HG03432 (cell line): Measurements from ENCODE around the gene FKBP1A.

Source experiments
- ATAC-seq: cut with Tn5 transposase; IDR thresholded peaks from one replicate; pipeline ENCODE4 v1.9.1; 2021; ENCODE audit warnings: mild to moderate bottlenecking, moderate library complexity; ENCODE audit not compliant: unreplicated experiment

The FKBP1A gene

GRCh38 chr20:1392693-1393506 is at the start of gene FKBP1A:
Gene FKBP1A (minus strand): TSS chr20:1393054. CDS start chr20:1392998, 56 bp downstream.
- peak; percentile 90 for ATAC-seq

DNA sequence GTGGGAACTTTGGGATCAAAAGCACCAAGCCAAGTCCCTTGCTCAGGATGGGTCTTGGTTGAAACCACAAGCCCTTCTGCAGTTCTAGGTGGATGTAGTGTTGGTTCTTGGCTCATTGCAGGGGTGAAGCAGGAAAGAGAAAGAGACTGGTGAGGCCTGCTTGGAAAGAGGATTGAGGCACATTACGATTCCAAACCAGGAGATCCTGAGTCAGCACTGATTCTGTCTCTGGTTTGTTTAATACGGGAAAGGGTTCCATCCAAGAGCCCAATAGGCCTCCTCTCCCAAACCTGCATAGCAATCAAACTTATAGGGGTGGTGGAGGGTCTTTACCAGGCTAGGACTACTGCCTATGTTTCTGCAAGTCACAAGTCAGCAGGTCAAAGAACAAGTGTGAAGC is 49.5 kb upstream of the FKBP1A start:
- ATAC-seq: no peak

DNA sequence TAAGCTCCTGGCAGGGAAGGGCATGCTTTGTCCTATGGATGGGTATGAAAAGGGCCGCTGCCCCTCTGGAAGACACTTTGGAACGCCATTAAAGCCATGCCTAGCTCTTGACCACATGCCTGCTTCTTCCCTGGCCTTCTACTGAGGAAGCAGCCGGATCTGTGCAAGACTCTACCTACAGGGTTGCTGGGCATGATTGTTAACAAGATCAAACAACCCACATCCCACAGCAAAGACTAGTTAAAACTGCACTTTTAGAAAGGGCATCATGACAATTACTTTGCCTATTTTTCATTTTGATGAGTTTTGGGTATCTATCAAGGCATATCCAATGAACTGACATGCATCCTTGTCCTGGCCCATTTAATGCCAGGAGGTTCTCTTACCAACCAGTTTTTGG is 48.3 kb upstream of the FKBP1A start:
- ATAC-seq: no peak

GRCh38 chr20:1440024-1440423 is 47.2 kb upstream of the FKBP1A start:
- ATAC-seq: no peak

DNA sequence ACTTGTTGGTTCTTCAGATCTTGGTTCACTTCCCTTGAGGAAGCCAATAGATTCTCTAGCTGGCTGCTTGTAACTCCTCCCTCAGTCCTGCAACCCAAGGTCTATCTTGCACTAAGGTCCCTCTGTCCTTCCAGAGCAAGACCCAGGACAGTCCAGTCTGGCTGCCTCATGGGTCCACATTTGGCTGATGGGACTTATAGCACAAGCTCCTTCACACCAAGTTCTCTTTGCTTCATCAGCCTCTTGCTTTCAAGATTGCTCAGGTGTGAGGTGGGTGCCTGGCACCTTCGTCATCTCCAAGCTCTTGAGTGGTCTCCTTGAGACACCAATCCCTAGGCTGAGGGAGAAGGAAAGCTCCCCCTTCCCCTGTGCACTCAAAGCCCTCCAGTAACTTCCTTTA is 45.5 kb upstream of the FKBP1A start:
- ATAC-seq: no peak

GRCh38 chr20:1437235-1437904 is 44.5 kb upstream of the FKBP1A start:
- peak; percentile 48 for ATAC-seq

GRCh38 chr20:1436263-1436662 is 43.4 kb upstream of the FKBP1A start:
- ATAC-seq: no peak

DNA sequence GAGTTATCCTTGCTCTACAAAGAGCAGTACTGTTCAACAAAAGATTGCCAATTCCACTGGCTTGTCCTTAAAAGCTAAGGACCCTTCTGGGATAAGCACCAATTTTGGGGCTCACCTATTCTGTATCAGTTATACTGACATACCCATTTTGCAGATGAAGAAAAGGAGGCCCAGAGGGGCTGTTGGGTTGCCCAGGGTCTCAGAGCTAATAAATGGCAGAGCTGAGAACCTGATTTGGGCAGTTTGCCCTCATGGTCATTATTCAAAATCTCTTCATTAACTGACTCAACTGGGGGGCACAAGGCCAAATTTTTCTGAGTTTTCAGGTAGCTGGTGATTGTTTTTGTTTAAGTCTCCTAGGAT is 42.5 kb upstream of the FKBP1A start:
- no peak for ATAC-seq

DNA sequence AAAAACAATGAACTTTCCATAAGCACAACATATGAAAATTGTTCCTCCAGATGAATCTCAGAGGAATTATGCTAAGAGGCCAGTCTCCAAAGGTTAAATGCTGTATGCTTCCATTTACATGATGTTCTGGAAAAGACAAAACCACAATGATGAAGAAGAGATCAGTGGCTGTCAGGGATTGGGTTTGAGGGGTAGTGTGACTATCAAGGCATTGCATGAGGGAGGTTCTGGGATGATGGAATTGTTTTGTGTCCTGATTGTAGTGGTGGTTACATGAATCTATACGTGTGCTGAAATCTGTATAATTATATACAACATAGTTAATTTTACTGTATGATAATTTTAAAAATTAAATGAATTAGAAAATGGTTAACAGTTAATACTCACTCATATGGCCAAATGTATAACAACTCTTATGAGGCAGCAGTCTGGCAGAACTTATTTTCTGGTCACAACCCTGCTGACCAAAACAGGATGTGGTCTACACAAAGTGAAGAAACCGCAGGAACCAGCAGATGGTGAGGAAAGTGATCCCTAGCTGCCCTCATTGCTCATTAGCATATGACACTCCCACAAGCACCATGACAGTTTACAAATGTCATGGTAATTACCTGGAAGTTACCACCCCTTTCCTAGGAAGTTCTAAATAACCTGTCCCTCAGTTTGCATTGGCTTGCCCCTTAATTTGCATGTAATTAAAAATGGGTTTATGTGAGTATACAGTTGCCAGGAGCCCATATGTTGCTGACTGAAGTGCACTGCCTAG is 41.9 kb upstream of the FKBP1A start:
- peak; percentile 93 for ATAC-seq

GRCh38 chr20:1431158-1431557 is 38.3 kb upstream of the FKBP1A start:
- no peak for ATAC-seq

DNA sequence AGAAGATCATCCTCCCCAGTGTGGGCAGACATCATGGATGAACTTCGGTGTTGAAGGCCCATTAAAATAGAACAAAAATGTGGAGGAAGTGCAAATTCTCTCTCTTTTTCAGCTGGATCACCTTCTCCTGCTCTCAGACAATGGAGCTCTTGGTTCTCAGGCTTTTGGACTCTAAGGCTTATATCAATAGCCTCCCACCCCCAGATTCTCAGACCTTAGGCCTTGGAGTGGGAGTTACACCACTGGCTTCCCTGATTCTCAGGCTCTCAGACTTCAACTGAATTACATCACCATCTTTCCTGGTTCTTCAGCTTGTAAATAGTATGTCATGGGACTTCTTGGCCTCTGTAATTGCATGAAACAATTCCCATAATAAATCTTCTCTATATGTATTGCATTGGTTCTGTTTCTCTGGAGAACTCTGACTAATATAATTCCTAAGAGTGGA is 37.2 kb upstream of the FKBP1A start:
- ATAC-seq: no peak

DNA sequence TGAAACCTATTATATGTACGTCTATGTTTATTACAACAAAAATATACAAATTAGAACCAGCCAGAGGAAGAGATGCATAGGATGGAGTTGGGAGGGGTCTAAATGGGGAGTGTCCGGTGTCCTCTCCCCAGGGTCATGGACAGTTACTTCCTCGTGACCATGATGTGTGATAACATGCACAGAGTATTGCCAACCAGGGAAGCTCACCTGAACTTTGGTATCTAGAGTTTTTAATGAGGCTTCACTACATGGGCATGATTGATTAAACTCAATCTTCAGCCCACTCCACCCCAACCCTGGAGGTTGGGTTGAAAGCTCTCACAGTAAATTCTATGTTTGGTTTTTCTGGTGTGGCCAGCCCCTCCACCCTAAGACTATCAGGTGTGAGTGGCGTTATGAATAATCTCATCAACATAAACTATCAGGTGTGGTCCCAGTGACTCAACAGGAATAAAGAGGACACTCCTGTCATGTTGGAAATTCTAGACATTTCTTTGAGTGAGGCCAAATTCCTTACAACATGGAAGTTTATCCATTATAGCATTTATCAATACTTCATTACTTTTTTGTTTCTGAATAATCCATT is 36.4 kb upstream of the FKBP1A start:
- ATAC-seq: no peak

DNA sequence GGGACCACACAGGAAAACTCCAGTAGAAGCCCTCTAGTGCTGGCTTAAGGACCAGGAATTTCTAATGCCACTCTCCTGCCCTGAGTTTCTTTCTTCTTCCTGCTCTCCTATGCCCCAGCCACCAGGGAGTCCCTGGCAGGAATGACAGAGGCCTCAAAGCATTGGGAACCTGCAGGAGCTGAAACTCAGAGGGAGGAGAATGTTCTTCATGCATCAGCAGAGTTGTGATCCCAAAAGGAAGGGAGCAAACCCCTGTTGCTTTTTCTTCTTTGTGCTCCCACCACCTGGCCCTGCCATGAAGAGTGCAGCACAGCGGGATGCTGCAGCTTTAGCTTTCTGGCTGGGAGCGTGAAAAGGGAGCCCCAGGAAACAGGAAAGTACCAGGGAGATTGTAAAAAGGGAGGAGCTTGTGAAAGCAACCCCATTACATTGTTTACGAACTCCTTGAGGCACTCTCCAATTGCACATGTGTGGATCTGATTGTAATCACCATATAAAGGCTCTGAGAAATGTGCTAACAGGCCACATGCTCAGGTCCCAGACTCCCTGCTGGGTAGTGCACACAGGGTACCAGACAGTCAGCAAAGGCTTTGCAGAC is 34.7 kb upstream of the FKBP1A start:
- ATAC-seq: no peak

DNA sequence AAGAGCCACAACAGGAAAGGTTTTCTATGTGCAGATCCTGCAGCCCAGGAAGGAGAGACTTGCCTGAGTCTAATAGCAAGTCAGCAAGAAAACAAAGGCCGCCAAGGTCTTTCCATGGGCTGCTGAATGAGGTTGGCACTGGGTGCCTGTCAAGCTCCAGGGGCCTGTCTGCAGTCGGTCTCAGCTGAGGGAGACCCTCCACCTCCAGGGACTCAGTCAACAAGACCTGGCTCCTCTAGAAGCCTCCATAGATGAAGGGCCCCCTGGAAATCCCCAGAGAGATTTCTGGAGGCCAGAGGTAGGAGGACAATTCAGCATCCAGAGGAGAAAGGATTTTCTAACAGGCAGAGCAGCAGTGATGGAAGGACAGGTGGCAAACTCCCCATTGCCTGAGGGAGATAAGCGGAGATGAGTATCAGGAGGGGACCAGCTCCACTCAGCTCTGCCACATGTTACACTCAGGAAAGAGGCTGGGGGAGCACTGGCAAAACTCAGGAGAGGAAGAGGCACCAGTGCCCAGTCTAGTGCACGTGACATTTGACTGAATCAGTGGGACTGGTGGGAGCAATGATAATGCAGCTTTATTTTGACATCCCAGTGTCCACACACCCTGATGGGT is 33.5 kb upstream of the FKBP1A start:
- no peak for ATAC-seq

DNA sequence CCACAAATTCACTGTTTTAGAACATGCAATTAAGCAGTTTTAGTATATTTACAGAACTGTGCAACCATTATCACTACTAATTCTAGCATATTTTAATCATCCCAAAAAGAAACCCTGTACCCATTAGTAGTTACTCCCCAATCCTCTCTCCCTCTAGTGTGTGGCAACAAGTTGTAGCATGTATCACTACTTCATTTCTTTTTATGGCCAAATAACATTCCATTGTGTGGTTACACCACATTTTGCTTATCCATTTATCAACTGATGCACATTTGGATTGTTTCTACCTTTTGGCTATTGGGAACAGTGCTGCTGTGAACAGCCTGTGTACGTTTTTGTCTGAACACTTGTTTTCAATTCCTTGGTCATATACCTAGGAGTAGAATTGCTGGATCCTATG is 31.5 kb upstream of the FKBP1A start:
- no peak for ATAC-seq

DNA sequence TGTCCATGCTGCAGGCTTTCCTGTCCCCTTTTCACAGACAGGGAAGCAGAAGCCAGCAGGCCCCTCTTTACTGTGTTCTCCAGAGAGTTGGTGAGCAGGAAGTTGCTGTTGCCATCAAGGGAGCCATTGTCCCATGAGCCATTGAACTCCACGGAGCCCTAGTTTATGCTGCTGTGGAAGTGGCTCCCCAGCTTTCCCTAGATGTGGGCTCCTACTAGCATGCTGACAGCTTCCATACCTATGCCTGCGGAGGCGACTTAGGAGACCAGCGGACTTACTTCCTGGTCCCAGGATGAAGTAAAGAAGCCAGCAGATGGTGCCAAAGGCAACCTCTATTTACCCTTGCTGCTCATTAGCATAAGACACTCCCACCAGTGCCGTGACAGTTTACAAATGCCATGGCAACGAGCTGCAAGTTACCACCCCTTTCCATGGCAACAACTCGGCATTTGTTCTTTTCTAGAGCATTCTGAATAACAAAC is 30.8 kb upstream of the FKBP1A start:
- ATAC-seq: no peak

DNA sequence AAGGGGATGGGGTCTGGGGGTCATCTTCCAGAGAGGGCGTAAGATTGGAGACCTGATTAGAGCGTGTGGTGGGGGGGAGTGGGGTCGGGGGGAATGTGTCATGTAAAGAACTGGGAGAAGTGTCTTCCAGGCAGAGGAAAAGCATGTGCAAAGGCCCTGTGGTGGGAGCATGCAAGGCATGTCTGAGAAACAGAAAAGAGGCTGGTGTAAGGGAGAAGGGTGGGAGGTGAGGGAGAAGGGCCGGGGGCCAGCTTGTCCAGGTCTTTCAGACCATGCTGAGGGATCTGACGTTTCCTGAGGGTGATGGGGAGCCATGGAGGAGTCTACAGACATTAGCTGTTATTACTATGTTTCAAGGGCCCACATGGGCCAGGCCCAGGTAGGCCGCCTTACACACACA is 30.4 kb upstream of the FKBP1A start:
- ATAC-seq: no peak

GRCh38 chr20:1422753-1423152 is 29.9 kb upstream of the FKBP1A start:
- no peak for ATAC-seq

DNA sequence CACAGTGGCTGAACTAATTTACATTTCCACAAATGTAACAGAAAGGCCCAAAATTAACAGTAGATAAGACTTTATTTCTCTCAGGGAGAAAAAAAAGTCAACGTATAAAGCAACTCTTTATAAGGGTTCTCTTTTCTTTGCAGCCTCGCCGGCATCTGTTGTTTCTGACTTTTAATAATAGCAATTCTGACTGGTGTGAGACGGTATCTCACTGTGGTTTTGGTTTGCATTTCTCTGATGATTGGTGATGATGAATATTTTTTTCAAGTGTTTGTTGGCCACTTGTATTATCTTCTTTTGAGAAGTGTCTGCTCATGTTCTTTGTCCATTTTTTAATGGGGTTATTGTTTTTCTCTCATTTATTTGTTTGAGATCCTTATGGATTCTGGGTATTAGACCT is 27.2 kb upstream of the FKBP1A start:
- no peak for ATAC-seq

- ATAC-seq: no peak
These were observed 25.5 kb upstream of the FKBP1A start for GRCh38 chr20:1418350-1418749.
